ENCODE data around the gene SLC1A3. TPM values are rescaled to one million over a fixed set of nuclear protein-coding genes. Genes with fewer than 3 reads are reported as not detected.
"Not testable (repeated sequence)": the region's sequence is repeated elsewhere in the genome, so short reads cannot be mapped to it uniquely, and the experiment has no call there.

SLC1A3 gene
- total RNA-seq, 1 donor from 2014 or later = 43.5 TPM

DNA sequence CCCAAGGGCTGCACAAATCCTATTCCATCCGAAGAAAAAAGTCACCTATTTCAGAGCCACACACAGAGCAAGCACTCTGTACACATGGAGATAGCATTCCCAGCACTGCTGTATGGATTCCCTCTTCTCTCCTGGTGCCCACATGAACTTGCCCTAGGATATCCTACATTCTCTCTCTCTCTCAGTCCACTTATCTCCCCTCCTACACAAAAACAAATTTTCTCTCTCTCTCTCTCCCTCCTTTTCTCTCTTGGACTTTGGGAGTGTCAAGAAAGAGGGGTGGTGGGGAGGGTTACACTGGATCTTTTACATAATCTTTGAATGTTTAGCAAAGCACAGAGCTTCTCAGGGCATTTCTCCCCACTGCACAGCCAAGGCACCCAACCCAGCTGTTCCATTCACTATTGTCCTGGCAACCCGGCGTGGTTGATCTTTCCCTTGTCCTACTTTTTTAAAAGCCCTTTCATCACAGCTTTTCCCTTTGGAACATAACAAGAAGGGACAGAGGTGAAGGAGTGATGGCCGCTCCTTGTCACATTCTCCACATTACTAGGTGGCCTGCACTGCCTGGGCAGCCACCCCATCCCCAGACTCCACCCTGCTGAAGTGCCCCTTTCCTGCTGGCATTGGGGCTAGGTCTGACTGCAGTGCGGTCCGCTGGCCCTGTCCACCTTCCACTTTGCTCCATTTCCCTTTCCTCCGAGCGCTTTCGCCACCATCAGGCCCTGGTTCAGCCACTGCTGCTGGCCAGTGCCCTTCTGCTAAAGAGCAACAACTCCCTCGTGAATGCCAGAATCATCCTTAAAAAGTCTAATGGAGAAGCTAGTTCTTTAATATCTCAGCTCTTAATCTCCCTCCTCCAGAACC lies 22.2 kb upstream of the SLC1A3 start:
- TF ChIP-seq, protein P1, sequence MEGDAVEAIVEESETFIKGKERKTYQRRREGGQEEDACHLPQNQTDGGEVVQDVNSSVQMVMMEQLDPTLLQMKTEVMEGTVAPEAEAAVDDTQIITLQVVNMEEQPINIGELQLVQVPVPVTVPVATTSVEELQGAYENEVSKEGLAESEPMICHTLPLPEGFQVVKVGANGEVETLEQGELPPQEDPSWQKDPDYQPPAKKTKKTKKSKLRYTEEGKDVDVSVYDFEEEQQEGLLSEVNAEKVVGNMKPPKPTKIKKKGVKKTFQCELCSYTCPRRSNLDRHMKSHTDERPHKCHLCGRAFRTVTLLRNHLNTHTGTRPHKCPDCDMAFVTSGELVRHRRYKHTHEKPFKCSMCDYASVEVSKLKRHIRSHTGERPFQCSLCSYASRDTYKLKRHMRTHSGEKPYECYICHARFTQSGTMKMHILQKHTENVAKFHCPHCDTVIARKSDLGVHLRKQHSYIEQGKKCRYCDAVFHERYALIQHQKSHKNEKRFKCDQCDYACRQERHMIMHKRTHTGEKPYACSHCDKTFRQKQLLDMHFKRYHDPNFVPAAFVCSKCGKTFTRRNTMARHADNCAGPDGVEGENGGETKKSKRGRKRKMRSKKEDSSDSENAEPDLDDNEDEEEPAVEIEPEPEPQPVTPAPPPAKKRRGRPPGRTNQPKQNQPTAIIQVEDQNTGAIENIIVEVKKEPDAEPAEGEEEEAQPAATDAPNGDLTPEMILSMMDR (IDR thresholded peaks at IDR 0.05) = no peak
- H3K36me3 ChIP-seq = no peaks in the 10 kb centered on the region
- ATAC-seq (peak; percentile 23), DNase-seq (no peak)
- H3K27ac ChIP-seq = no peak overlapping the region
- no peaks in the 10 kb centered on the region for H3K4me1 ChIP-seq
- no peaks in the 10 kb centered on the region for H3K9me3 ChIP-seq
- no peak overlapping the region for H3K4me3 ChIP-seq
- intact Hi-C loops (cut with DNase I) = no loop called here
- H3K27me3 ChIP-seq = no peaks in the 10 kb centered on the region

DNA sequence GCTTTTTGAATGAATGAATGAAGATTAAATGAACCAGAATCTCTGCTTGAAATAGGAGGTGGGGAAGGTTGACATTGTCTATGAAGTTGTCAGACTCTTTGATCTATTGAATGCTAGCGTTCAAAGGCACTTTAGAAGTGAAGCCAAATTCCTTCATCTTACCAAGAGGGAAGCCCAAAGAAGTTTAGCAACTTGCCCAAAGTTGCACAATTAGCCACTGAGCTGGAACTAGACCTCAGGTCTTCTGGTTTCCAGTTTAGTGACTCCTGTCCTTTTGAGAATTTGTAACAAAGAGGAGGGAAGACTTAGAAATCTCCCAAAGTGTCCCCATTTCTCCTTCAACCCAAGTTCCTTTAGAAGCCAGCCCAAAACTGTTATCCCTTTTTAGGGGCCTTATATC lies 20.7 kb upstream of the SLC1A3 start:
- no peak overlapping the region for H3K27ac ChIP-seq
- H3K36me3 ChIP-seq = no peaks in the 10 kb centered on the region
- TF ChIP-seq, protein P1 (IDR thresholded peaks at IDR 0.05) = no peak
- no peaks in the 10 kb centered on the region for H3K4me1 ChIP-seq
- intact Hi-C loops (cut with DNase I) = no loop called here
- no peaks in the 10 kb centered on the region for H3K9me3 ChIP-seq
- H3K4me3 ChIP-seq = no peak overlapping the region
- peak; percentile 53 for ATAC-seq
- no peaks in the 10 kb centered on the region for H3K27me3 ChIP-seq
- no peak for DNase-seq

DNA sequence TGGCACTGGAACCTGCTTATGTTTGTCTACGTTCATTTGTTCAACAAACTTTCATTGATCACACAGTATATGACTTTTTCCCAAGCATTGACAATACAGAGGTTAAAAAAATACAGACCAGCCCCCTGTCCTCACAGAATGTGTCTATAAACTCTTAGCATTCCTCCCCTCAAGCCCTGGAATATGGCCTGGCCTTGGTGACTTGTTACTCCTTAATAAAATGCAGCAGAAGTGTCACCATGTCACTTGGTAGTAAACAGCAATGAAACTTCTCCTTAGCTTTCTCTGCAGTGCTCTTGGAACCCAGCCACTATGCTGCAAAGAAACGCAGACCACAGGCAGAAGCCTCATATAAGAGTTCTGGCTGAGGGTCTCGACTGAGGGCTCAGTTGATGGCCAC lies 19.1 kb upstream of the SLC1A3 start:
- intact Hi-C loops (cut with DNase I) = no loop called here
- no peak overlapping the region for H3K27ac ChIP-seq
- ATAC-seq (no peak), DNase-seq (no peak)
- no peaks in the 10 kb centered on the region for H3K36me3 ChIP-seq
- TF ChIP-seq, protein P1 (IDR thresholded peaks at IDR 0.05) = no peak
- no peaks in the 10 kb centered on the region for H3K4me1 ChIP-seq
- no peak overlapping the region for H3K4me3 ChIP-seq
- no peaks in the 10 kb centered on the region for H3K9me3 ChIP-seq
- no peaks in the 10 kb centered on the region for H3K27me3 ChIP-seq

DNA sequence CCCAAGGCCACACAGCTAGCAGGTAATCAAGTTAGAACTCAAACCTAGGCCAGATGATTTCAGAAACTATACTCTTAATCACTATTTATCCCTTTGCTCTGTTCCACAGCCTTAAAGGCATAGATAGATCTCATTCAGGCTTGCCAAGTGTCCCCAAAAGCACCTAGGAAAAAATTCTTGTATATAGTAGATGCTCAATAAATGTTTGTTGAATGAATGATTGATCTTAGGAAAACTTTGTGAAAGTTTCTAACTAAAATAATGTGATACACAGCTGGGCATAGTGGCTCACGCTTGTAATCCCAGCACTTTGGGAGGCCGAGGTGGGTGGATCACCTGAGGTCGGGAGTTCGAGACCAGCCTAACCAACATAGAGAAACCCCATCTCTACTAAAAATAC lies 16.7 kb upstream of the SLC1A3 start:
- H3K27me3 ChIP-seq; intact Hi-C loops (cut with DNase I); H3K27ac ChIP-seq; H3K4me3 ChIP-seq; H3K4me1 ChIP-seq; H3K9me3 ChIP-seq; H3K36me3 ChIP-seq; ATAC-seq; DNase-seq: not testable (repeated sequence)

DNA sequence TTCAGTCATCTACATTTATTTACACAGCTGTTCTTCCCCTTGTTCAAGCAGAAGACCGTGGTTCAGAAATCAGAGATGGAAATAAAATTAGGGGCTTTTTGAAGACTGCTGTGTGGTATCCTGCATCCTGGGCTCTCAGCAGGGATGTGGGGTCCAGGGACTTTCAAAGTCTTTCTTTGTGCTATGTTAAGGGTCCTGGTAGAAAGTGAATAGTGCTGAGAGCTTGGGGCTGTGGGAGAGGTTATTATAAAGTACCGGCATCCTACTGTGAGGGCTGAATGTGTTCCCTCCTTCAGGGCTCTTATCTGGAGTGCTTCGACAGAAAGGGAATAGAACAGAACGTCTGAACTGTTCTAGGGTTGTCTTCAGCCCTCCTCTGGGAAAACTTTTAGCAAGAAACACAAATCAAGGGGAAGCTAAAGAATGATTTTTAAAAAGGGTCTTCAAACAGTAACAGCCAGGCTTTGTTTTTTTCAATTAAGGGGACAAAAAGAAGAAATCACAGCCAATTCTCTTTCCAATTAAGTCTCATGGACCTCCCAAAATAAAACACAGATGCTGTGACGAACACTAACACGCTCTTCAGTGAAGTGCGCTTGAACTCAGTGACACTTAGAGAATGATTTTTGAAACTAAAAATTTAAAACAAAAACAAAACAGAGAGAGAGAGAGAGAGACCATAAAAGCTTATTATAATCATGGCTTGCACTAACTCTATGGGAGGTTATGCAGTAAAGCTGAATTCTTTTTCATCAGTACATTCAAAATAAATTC lies 15.7 kb upstream of the SLC1A3 start:
- TF ChIP-seq, protein P1 (IDR thresholded peaks at IDR 0.05) = no peak
- no peaks in the 10 kb centered on the region for H3K4me1 ChIP-seq
- no peaks in the 10 kb centered on the region for H3K27me3 ChIP-seq
- intact Hi-C loops (cut with DNase I) = no loop called here
- no peaks in the 10 kb centered on the region for H3K9me3 ChIP-seq
- H3K27ac ChIP-seq = no peak overlapping the region
- ATAC-seq = no peak
- DNase-seq = no peak
- H3K36me3 ChIP-seq = no peaks in the 10 kb centered on the region
- H3K4me3 ChIP-seq = no peak overlapping the region

DNA sequence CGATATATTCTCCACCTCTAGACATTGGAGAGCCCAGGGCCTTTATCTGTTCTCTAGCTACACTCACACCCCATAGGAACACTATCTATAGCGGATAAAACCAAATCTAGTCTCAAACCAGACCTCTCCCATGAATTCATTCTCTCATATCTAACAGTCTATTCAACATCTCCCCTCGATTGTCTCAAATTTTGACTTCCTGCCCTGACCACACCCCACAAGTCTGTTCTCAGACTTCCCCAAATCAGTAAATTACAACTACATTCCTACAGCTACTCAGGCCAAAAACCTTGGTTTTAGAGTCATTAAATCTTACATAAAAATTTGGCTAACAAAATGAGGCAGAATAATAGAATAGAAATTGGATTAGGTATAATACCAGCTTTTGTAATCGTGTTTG lies 12.5 kb upstream of the SLC1A3 start:
- TF ChIP-seq, protein P1 (IDR thresholded peaks at IDR 0.05) = no peak
- peak; percentile 24 for ATAC-seq
- intact Hi-C loops (cut with DNase I) = no loop called here

More for the DNA sequence above, 12.5 kb upstream of the SLC1A3 start:
- no peaks in the 10 kb centered on the region for H3K27me3 ChIP-seq
- no peaks in the 10 kb centered on the region for H3K4me1 ChIP-seq
- H3K9me3 ChIP-seq = no peaks in the 10 kb centered on the region
- no peak overlapping the region for H3K4me3 ChIP-seq
- no peaks in the 10 kb centered on the region for H3K36me3 ChIP-seq
- H3K27ac ChIP-seq = no peak overlapping the region
- DNase-seq = no peak

Data from upper lobe of right lung (tissue), 1 donor.